DMS114 treated with DMSO at 0.1 percent for 48 hours (cell line): ENCODE data around the gene ADCY2.
A peak's percentile ranks its signal among the peaks of the same experiment; 100 is the strongest.

Experiments
- DNase-seq: peaks from one replicate; lab custom pipeline; 2025; ENCODE audit not compliant: unreplicated experiment; lab: John Stamatoyannopoulos, UW

ADCY2 gene

GRCh38 chr5:7856855-7857254 is 460.9 kb downstream of the ADCY2 start:
- DNase-seq, result peak; percentile 30

DNA sequence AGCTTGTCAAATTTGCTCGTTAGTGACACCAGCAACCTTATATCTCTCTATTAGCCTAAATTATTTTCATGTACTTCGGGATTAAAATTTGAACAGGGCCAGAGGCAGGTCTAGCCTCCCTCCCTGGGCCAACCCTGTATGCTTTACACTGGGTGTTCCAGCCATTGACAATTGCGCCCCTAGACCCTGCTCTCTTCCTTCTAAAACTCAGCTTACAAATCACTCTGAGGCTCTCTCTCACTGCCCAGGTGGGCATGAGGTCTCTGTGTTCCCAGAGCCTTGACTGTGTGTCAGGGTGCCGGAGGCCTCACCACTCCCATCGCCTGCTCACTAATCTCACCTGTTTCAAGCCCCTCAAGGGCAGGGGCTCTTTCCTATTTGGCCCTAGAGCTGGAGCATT is 461.4 kb downstream of the ADCY2 start:
- DNase-seq, result no peak

DNA sequence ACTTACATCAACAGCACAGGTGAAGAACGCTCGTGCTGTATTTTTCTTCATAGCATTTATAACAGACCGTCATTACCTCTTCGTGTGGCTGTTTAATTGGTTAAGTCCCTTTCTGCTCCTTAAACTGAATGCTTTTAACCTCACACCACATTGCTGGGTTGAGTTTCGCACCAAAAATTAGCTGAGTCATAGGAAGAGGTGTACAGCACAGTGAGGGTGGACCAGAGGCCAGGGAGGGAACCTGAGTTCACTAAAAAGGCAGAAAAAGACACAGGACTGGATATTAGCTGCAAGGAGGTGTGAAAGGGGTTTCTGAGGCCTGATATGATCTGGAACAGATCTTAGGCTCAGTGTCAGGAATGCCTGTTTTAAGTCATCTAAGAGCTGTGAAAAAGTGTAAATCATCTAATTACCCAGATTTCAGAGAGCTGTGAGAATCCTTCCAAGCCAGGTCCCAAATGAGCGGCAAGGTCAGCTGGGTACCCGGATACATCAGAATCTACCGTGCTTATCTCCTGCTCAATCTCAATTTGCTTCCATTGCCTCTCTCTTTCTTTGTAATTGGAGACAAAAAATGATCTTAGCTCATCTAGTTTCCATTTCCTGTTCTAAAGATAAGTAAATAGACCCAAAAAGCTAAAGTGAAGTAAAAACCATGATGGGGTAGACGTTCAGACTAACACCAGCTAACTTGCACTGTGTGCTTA is 462.1 kb downstream of the ADCY2 start:
- DNase-seq, result no peak

DNA sequence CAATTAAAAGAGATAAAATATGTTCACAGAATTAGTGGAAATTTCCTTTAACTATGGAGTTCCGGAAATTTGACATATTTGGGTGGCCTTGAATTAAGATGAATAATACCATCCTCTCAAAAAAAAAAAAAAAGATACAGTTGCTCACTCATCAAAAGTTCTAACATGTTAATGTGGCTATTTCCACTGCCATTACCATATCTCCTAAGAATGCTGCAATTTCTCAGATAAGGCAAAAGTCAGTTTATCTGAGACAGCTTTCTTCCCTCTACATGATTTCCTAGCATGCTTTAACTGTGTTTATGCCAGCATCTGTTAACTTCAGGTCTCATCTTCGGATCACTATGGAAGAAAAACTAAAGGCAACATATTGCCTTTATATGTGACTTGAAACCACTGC is 470.3 kb downstream of the ADCY2 start:
- DNase-seq, result no peak

DNA sequence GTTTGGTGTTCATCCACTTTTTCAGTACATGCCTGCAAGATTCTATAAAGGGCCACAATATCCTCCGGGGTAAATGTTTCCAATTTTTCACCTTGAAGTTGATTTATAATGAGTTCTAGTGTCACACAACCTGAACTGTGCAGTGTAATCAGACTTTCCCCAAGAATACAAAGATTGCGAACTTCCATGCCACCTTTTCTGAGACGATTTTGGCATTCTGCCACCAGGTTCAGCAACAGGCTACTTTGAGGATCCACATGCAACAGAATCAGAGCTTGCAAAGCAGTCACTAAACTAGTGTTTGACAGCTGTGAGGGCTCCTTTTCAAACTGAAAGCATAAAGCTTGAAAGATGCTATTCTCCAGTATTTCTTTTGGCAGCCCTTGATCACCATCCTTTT is 471.3 kb downstream of the ADCY2 start:
- DNase-seq, result no peak

DNA sequence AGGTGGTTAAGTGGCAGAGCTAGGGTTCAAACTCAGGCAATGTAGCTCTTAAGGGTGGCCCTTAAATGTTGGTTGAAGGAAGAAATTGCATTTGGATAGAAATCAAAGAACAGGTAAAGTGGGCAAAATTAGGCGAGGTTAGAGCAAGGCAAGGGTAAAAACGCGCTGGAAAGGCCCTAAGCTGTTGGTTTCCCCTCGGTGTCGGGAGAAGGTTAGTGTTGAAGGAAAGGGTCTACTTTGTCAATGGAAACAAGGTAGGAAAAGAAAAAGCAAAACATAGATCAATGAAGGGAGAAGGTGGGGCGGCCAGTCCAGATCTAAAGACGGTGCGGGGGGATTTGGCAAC is 472.5 kb downstream of the ADCY2 start:
- DNase-seq, result no peak

DNA sequence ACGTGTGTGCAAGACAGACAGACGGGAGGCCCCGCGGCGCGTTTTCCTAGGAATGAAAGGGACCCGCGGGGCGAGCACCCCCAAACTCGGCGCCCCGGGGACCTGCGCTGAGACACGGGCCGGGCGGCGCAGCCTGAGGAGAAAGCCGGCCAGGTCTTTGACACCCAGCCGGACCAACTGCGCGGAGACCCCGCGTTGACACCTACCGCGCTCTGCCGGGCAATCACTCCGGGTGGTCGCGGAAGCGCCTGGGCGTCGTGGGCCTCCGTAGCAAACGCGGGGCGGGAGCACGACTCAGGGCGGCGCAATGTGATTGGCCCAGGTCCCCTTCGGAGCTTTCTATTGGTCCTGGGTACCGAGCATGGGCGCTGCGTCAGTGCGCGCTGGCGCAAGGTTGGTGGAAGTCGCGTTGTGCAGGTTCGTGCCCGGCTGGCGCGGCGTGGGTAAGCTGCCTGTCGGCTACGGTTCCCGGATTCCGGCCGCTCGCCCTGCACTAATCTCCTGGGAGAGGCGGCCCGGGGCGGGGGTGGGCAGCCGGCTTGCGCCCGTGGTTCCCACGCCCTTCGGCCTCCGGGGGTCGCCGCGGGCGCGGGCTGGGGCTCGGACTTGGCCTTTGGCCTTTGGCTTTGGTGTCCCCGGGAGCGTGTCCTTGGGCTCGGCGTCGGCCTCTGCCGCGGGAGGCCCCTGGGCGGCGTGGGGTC is 473.0 kb downstream of the ADCY2 start, which contains the start of the genes FASTKD3 and MTRR:
Gene FASTKD3, minus strand, starts transcription at position 259 of the 701 bp plus-strand sequence. CDS start 948 bp downstream, outside the sequence.
Gene MTRR, plus strand, starts transcription at position 376 of the 701 bp plus-strand sequence. CDS start 1,647 bp downstream, outside the sequence.
- DNase-seq, result peak; percentile 88

- no peak for DNase-seq
Measured at GRCh38 chr5:7869474-7870136, 473.7 kb downstream of the ADCY2 start.

GRCh38 chr5:7871653-7872052 is 475.7 kb downstream of the ADCY2 start:
- DNase-seq, result no peak

DNA sequence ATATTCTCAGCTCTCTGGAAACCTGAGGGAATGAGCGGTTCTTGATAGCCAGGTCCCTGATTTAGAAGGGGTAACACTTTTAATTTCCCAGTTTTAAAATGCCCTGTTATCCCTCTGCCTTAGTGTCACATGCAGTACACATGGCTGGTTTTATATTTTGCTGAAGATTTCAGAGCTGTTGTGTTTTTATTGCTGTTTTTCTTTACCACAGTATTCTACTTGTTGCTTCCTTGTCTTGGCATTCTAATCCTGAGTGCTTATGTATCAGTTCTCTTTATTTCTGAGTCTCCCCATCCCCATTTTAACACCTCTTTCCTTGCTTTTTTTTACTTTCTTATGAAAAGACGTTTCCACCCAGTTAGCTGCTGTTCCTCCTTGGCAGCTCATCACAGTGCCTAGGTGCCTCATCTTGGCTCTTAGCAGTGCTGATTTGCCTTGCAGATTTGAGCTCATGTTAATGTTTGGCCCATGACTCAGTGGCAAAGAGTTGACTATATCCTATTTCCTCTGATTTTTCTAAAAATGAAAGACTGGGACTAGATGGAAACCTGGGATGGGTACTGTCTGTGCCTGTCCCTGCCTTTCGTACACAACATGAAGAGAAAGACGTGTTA is 476.7 kb downstream of the ADCY2 start:
- no peak for DNase-seq

DNA sequence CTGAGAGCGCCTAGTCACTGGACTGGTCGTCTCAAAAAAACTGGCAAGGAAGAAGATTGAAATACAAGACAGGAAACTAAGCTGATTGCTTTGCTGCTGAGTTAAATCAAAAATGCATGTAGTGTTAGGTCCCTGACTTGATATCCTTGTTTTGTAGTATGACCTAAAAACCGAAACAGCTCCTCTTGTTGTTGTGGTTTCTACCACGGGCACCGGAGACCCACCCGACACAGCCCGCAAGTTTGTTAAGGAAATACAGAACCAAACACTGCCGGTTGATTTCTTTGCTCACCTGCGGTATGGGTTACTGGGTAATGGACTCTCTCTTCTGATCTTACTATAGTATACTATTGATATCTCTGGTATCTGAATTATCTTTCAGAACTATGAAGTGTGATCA is 477.3 kb downstream of the ADCY2 start:
- no peak for DNase-seq

GRCh38 chr5:7874639-7875038 is 478.7 kb downstream of the ADCY2 start:
- DNase-seq, result no peak

DNA sequence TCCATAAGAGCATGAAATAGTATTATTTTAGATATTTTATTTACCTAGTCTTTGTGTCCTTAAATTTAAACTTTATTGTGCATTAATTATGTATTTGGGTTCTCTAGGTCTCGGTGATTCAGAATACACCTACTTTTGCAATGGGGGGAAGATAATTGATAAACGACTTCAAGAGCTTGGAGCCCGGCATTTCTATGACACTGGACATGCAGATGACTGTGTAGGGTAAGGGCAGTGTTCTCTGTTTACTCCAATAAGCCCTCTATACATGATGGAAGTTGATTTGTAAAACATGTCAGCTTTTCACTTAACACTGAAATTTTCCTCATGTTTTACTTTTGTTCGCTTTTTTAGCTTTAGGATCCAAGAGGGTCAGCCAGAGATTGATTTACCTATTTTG is 479.2 kb downstream of the ADCY2 start:
- no peak for DNase-seq

GRCh38 chr5:7876867-7877266 is 480.9 kb downstream of the ADCY2 start:
- no peak for DNase-seq

GRCh38 chr5:7877851-7878250 is 481.9 kb downstream of the ADCY2 start:
- no peak for DNase-seq

DNA sequence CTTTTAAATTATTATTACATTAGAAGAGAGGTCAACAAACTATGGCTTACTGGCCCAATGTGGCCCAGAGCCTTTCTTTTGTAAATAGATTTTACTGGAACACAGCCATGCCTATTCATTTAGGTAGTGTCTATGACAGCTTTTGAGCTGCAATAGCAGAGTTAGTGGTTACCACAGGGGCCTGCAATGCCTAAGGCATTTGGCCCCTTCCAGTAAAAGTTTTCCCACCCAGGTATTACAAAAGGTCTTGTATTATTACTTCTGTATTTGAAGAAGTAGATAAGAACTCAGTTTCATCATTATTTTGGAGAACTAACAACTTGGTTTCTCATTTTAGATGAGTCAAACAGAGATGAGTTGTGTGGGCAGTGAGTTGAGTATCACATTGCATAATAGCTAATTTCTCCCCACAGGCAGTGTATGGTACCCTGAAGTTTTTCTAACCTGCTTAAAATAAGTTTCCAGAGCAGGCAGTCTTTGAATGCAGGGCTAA is 482.5 kb downstream of the ADCY2 start:
- DNase-seq, result no peak
